Head of caudate nucleus (tissue), 42 donors: Measurements from ENCODE around the gene EIF2B4.

Source experiments
- DNase-seq, 42 donors: peaks; one replicate each; pipeline versions ENCODE4 v3.0.0 to v3.0.0-alpha.2; 2020 to 2021; ENCODE audit warnings: mixed read lengths in 7 of 42
- intact Hi-C: fragments of 100-400 bp; cut with DNase I; formaldehyde crosslinking; loops from one replicate; pipeline ENCODE4 v1.15.0; 2022

The EIF2B4 gene

DNA sequence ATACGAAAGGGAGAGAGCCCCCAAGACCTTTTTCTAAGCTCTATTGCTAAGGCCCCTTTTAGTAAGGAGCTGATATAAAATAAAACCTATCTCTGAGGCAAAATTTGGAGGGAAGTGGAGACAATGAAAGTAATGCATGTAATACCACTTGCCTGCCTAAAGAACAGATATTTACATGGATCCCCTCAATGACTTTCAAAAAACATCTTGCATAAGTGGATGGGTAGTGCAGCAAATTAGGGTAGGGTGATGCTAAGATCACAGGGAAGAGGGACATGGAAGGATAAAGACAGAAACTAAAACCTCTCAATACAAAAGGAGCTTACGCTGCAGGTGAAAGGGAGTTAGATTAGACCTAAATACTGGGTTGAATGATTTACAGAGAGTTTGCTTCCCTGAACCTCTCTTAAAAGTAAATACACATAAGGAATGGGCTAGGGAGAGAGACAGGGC is 9.3 kb upstream of the EIF2B4 start:
- intact Hi-C loops: no loop called here

GRCh38 chr2:27378809-27379290 is 8.7 kb upstream of the EIF2B4 start:
- DNase-seq: no peak
- intact Hi-C loops: no loop called here

More for the DNA sequence above, 9.3 kb upstream of the EIF2B4 start:
- no peak for DNase-seq

DNA sequence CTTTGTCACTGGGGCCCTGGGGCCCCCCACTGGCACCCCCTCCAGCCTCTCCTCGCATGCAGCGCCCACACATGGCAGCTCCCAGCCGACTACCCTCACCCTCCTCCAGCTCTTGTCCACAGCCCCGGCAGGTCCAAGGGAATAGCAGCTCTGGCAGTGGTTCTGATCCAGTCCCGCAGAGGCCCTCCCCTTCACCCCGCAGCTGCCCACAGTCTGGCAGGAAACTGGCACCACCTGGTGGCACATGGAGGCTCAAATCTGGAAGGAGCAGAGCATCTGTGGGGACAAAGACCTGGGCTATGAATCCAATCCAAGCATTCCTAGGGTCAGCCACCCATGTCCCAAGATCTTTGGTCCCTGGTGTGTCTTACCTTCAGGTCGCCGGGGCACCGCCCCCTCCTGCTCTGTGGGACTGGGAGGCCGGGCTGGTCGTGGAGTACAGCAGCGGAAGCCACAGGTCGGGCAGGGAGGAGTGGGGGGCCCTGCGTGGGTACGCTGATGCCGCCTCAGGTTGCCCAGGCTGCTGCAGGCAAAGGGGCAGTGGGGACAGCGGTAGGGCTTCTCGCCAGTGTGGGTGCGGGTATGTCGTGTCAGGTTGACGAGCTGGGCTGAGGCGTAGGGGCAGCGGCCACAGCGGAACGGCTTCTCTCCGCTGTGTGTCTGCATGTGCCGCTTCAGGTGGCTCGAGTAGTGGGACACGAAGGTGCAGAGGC is 8.1 kb upstream of the EIF2B4 start:
- DNase-seq: peak in 25 of 42 donors; percentile 7 to 59 (median 34)
- intact Hi-C loops: no loop called here

- peak in 2 of 42 donors; percentile 5 to 51 for DNase-seq
- intact Hi-C loops: no loop called here
Measured at GRCh38 chr2:27377618-27378095, 7.5 kb upstream of the EIF2B4 start.

- intact Hi-C loops: no loop called here
- no peak for DNase-seq
Measured at GRCh38 chr2:27376866-27377617, 6.9 kb upstream of the EIF2B4 start.

DNA sequence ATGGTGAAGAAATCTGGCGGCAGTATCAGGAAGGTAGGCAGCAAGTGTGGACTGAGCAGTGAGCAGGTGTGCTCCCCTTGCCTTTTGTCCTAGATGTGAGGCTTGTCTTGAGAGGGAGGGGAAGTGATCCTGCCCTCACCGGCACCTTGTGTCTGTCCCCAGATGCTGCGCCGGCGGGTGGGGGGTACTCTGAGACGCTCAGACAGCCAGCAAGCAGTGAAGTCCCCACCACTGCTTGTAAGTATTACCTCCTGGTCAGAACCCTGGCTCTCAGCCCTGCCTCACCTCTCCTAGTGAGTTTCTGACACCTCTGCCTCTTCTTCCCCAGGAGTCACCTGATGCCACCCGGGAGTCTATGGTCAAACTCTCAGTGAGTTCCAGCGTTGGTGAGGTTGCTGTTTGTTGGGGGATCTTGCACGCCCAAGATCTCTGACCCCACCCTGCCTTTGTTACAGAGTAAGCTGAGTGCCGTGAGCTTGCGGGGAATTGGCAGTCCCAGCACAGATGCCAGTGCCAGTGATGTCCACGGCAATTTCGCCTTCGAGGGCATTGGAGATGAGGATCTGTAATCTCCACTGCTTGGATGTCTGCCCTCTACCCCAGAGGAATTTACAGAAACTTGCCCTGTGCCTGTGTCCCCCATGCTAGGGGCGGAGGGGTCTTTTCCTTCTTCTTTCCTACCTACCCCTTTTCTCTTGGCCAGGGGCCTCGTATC is 6.2 kb upstream of the EIF2B4 start:
- intact Hi-C loops: no loop called here

DNA sequence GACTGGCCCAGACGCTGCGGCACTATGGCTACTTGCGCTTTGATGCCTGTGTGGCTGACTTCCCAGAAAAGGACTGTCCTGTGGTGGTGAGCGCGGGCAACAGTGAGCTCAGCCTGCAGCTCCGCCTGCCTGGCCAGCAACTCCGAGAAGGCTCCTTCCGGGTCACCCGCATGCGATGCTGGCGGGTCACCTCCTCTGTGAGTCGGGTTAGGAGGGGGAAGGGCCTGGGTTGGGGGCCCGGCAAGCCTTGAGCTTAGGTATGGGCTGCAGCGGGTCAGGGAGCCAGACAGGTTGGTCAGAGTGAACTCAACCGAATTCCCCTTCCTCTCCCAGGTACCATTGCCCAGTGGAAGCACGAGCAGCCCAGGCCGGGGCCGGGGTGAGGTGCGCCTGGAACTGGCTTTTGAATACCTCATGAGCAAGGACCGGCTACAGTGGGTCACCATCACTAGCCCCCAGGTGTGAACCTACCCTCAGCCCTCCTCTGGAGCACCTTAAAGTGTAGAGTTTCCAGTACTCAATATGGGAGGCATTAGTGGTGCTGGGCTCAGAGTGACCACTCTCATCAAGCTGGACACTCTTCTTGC is 5.5 kb upstream of the EIF2B4 start:
- DNase-seq: no peak
- intact Hi-C loops: no loop called here

More for the DNA sequence above, 6.2 kb upstream of the EIF2B4 start:
- no peak for DNase-seq

DNA sequence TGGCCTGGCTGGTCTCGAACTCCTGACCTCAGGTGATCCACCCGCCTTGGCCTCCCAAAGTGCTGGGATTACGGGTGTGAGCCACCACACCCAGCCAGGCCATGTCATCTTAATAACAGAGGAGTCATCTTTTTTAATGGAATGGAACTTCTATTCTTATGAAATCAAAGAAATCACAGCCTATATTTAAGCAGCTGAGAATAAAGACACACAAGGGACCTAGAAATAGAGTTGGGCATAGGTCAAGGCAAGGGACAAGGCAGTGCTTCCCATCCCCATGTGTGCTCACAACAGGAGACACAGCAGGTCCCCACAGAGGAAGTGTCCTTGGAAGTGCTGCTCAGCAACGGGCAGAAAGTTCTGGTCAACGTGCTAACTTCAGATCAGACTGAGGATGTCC is 3.4 kb upstream of the EIF2B4 start:
- intact Hi-C loops: loop anchor here (5.0 kb wide), 2 partner anchors 54 to 161 kb away; partner anchors contain the start of genes ATRAID, NRBP1 and SLC5A6
- DNase-seq: no peak

DNA sequence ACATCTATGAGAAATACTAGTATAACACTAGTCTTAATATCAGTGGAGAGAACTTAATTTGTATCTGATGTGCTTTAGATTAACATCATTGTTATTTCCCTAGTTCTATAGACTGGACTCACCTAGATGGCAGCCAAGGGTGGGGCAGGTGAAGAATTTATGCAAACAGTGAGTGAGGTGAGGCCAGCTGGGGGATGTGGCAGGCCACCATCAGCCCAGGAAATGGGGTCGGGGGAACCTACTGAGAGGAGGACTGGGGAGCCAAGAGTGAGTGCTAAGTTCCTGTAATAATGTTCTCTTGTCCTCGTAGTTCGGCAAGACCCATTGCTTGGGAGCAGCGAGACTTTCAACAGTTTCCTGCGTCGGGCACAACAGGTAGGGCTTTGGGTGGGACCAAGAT is 2.8 kb upstream of the EIF2B4 start:
- intact Hi-C loops: loop anchor here (5.0 kb wide), 2 partner anchors 54 to 161 kb away; partner anchors contain the start of genes ATRAID, NRBP1 and SLC5A6
- DNase-seq: no peak

GRCh38 chr2:27370816-27371620 is 880 bp upstream of the EIF2B4 start:
- intact Hi-C loops: loop anchor here (1.0 to 5.0 kb wide), 4 partner anchors 9 to 159 kb away; partner anchors contain the start of genes ATRAID, GTF3C2, NRBP1 and SLC5A6
- peak in 6 of 42 donors; percentile 5 to 54 (median 14) for DNase-seq

- intact Hi-C loops: loop anchor here (1.0 to 5.0 kb wide), 4 partner anchors 11 to 157 kb away; partner anchors contain the start of genes ATRAID, GTF3C2, NRBP1 and SLC5A6
- peak in 36 of 42 donors; percentile 24 to 78 (median 58) for DNase-seq
Measured at GRCh38 chr2:27369471-27370025, 590 bp downstream of the EIF2B4 start.

- intact Hi-C loops: no loop called here
Measured at GRCh38 chr2:27363933-27364332, 6.2 kb downstream of the EIF2B4 start.

GRCh38 chr2:27362678-27363420 is 7.3 kb downstream of the EIF2B4 start:
- intact Hi-C loops: no loop called here
- no peak for DNase-seq

More at GRCh38 chr2:27363933-27364332, 6.2 kb downstream of the EIF2B4 start:
- no peak for DNase-seq

- peak; percentile 88 to 98 (median 95) for DNase-seq
- intact Hi-C loops: loop anchor here (2.0 kb wide), 3 partner anchors 14 to 72 kb away; partner anchors contain the start of genes EIF2B4, MPV17, NRBP1 and SNX17
Measured at GRCh38 chr2:27356382-27357181, 13.6 kb downstream of the EIF2B4 start, which contains the start of gene GTF3C2. Gene GTF3C2 (minus strand): TSS chr2:27356764. CDS start chr2:27343554, 13,210 bp downstream.

- DNase-seq: peak in 18 of 42 donors; percentile 7 to 49 (median 29)
- intact Hi-C loops: loop anchor here (2.0 kb wide), 3 partner anchors 15 to 73 kb away; partner anchors contain the start of genes EIF2B4, MPV17, NRBP1 and SNX17
Measured at GRCh38 chr2:27356056-27356381, 14.1 kb downstream of the EIF2B4 start.

GRCh38 chr2:27354597-27354927 is 15.6 kb downstream of the EIF2B4 start:
- intact Hi-C loops: no loop called here
- no peak for DNase-seq
